T-helper 1 cell treated with Interleukin-12 subunit alpha and Interleukin-12 subunit beta and Interleukin-4 antibody, amounts not matched to agents 30 ng/mL and 1 ng/mL, for 36 hours (primary cell): ENCODE measurements around the gene SH3GL2. TPM values are rescaled to one million over a fixed set of nuclear protein-coding genes. Genes with fewer than 3 reads are reported as not detected.

Experiments used
- intact Hi-C: fragments of 100-400 bp; cut with micrococcal nuclease; formaldehyde crosslinking; loops from one replicate; pipeline ENCODE4 v1.15.1; 2024
- total RNA-seq: library from RNA; stranded (reverse); gene quantifications from 2 replicates; pipeline ENCODE4 v1.2.3, GENCODE V29; 2022

Gene SH3GL2
- total RNA-seq, 1 donor from 2014 or later: not detected

GRCh38 chr9:17609312-17610005 lies 30.6 kb downstream of the SH3GL2 start:
- intact Hi-C loops: no loop called here

- intact Hi-C loops: no loop called here
Measured at GRCh38 chr9:17611342-17611741, 32.5 kb downstream of the SH3GL2 start.

- intact Hi-C loops: no loop called here
Measured at GRCh38 chr9:17611917-17612316, 33.1 kb downstream of the SH3GL2 start.

- intact Hi-C loops: no loop called here
Measured at GRCh38 chr9:17613758-17614157, 34.9 kb downstream of the SH3GL2 start.

DNA sequence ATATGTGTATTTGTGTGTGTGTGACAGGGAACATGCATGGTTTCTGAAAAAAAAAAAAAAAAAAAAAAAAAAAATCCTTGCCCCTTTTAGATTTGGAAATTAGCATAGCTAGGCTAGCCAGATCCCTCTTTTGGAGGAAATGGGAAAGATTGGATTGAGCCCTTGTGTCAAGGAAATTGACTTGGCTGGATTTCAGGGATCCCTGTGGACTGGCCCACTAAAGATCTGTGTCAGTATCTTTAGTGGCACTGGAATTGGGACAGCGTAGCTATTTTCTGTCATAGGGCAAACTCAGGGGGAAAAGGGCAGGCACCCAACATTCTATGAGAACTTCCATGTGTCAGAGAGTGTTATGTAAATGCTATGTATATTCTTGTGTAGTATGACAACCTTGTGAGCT lies 35.4 kb downstream of the SH3GL2 start:
- intact Hi-C loops: no loop called here

- intact Hi-C loops: no loop called here
Measured at GRCh38 chr9:17614903-17615302, 36.0 kb downstream of the SH3GL2 start.

- intact Hi-C loops: no loop called here
Measured at GRCh38 chr9:17622141-17622540, 43.3 kb downstream of the SH3GL2 start.

- intact Hi-C loops: no loop called here
Measured at GRCh38 chr9:17622749-17623148, 43.9 kb downstream of the SH3GL2 start.

DNA sequence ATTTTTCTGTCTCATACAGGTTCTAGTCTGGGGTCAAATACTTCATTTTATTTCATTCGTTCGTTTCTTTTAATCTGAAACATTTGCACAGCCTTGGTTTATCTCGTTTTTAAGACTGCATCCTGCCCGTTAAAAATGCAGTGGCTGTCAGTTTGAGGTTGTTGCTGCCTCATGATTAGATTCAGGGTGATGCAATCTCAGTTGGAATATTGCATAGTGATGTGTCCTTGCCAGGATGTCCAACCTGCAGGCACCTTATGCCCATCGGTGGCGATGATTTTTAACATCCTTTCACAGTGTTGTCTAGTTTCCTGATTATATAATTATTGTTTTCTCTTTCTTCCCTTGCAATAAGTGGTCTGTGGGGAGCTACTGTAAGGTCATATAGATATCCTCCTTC lies 45.1 kb downstream of the SH3GL2 start:
- intact Hi-C loops: no loop called here

DNA sequence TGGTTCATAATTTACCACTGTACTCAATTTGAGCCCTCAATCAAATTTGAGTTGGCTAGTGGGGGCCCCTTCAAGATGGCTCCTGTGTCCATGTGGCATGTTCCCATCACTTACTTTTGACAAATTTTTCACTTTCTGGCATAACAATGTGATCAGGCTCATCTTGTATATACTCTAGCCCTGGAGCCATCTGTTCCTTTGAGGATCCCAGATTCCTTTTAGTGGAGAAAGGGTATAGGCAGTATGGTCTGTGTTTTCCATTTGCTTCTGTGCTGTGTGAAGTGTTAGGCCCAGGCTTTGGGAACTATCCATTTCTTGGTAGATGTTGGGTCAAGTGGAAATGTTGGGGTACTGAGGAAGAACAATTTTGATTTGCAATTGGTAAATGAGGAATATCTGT lies 45.7 kb downstream of the SH3GL2 start:
- intact Hi-C loops: no loop called here

DNA sequence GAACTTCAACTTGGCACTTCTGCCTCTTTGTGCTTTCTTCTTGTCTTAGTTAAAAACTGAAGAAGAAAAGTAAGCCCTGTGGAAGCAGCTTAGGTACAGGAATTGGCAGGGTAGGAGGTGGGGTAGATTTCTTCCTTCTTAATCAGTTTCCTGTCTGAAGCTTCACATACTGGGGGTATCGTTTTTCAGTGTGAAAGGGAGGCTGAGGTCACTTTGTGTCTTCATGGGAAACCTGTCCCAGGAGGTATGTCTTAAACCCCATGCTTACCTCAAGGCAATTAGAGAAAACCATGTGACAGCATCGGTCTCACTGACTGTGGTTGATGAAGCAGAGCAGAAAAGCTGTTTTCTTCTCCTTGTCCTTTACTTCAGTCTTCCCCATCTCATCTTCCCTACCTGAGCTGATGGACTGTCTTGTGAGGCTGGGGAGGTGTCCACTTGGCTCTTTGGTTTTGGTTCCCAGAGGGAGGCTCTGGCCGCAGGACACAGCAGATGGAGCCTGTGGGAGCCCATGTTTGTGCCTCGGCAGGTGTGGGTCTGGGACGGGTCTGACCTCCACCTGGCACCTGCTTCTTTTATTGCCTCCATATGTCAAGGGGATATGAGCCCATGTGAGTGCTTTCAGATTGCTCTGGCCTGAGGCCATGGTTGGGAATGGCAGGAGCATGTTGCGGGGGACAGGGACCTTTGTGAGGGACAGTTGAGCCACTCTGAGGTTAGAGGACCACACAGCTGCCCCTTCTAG lies 47.0 kb downstream of the SH3GL2 start:
- intact Hi-C loops: no loop called here

- intact Hi-C loops: no loop called here
Measured at GRCh38 chr9:17627641-17628040, 48.8 kb downstream of the SH3GL2 start.

DNA sequence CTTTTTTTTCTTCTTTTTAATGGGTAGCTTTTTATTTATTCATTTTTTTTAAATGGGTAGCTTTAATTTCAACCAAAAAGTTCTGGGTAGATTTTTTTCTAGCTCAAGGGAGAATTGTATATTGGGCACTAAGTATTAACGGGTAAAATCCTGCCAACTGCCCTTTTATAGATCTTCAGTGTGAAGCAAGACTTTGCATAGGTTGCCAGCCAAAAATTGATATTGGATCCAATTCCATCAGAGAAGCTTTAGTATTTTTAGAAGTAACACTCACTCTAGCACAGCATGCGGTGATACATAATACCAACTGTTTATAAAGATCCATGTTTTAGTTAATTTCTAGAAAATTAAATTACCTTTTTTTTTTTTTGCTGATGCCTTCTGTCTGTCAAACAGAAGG lies 49.8 kb downstream of the SH3GL2 start:
- intact Hi-C loops: no loop called here

GRCh38 chr9:17630531-17630949 lies 51.7 kb downstream of the SH3GL2 start:
- intact Hi-C loops: no loop called here

DNA sequence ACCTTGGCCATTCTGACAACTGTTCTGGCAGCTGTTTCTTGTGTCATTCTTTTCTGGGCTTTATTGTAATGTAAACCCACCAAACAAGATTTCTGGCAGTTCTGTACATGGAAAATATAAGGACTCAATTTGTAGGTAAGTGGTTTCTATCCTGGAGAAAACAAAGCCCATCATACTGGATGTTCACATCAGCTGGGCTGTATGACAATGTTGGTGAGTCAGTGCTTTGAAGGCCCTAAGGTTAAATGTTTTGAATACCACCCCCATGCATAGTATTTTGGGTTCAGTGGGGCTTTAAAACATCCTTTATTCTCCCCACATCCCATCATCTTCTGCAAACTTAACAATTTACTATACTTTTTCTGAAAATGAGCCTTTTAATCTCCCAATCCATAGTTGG lies 52.5 kb downstream of the SH3GL2 start:
- intact Hi-C loops: no loop called here

DNA sequence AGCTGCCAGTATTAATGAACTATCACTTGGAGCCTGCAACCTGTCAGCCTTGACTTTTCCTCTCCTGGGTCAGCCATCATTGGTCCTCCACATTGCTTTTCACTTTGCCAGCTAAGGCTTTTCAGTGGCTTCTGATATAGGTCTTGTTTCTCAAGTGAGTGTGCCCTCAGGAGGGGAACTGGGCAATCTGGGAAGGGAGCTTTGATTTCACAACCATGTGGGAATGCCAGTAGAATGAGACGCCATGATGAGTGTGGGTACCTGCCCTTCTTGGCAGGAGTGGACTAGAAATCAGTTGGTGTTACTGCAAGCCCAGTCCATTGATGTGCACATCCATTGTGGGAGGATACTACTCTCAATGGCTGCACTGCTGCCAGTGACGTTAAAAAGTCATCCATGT lies 54.1 kb downstream of the SH3GL2 start:
- intact Hi-C loops: no loop called here

DNA sequence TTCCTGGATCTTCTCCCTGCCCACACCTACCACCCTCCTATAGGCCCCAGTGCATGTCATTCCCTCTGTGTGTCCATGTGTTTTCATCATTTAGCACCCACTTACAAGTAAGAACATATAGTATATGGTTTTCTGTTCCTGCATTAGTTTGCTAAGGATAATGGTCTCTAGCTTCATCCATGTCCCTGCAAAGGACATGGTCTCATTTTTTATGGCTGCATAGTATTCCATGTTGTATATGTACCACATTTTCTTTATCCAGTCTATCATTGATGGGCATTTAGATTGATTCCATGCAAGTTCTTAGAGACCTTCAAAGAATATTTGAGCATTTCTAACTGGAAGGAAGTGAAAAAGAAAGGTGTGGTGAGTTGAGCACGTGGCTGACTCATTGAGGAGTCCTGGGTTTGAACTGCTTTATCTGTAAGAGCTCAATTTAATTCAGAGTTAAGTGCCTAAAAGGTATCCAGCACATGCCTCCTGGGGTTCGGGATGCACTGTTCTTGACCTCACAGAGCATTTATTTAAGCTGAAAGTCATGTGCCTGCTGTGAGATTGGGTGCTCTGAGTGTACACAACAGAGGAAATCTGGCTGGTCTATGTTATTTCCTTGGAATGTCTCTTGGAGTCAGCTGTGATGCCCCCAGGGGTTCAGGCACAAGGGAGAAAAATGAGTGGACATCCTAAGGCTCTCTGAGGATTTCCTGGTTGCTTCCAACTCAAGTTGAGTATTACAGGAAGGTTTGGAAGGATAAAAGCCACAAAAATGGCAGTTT lies 56.4 kb downstream of the SH3GL2 start:
- intact Hi-C loops: no loop called here

- intact Hi-C loops: no loop called here
Measured at GRCh38 chr9:17636349-17636748, 57.5 kb downstream of the SH3GL2 start.

GRCh38 chr9:17636821-17637220 lies 58.0 kb downstream of the SH3GL2 start:
- intact Hi-C loops: no loop called here

DNA sequence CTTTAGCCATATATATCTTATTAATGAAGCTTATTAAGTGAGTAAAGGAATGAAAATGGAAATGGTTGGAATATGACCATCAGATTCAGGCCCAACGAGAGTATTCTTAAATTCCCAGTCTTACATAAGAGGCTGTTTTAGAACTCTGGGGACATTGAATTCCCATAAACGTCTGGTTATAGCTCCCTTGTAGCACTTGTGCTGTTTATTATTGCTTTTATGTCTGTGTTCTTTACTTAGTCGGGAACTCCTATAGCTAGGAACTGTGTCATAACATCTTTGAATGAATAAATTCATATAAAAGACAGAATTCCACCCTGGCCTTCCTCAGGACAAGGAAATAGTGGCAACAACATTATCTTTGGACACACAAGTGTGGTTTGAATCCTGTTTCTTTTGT lies 58.4 kb downstream of the SH3GL2 start:
- intact Hi-C loops: no loop called here

DNA sequence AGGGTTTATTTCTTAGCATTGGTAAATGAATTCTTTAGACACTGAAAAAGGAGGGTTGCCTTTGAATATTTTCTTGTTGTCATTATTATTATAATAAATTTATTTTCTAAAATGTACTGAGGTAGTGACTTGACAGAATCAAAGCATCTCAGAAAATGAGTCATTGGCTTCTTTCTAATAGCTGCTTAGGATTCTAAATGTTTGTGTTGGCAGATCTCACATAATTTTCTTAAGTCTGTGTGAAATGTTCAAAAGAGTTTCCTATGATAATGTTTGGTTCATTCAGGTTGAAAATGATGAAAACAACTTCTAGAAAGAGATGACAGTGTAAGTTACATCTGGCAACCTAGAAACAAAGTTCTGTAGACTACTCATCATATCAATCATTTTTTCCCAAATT lies 69.7 kb downstream of the SH3GL2 start:
- intact Hi-C loops: no loop called here

GRCh38 chr9:17651725-17652124 lies 72.9 kb downstream of the SH3GL2 start:
- intact Hi-C loops: no loop called here
